ENCODE measurements around the gene LOXL3. TPM values are rescaled to one million over a fixed set of nuclear protein-coding genes. Genes with fewer than 3 reads are reported as not detected.

The LOXL3 gene
- total RNA-seq, 1 donor from 2014 or later: 12.1 TPM

DNA sequence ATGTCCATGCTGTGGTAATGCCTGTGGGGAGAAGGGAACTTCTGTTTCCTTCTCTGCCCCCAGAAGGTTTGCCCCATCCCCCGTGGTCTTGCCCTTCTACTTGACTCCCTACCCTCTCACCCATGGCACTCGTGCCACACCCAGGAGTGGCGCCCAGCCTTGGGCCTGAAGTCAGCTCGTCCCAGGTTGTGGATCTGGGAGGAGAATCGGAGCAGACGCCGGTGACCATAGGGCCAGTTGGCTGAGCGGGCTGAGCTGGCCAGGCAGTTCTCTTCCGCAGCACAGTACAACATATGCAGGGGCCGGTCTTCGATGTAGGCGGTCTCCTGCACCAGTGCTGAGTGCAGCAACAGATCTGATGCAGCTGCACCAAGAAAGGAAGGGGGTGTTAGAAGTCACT lies 19.3 kb downstream of the LOXL3 start:
- Histone ChIP-seq H3K9me3 (no peaks in the 10 kb centered on the region), H3K4me1 (peaks cover 17% of the 10 kb centered on the region), H3K4me3 (no peak overlapping the region), H3K36me3 (peaks cover 24% of the 10 kb centered on the region), H3K27ac (no peak overlapping the region), H3K27me3 (ENCODE audit: low read depth) (no peaks in the 10 kb centered on the region)
- ATAC-seq: no peak
- no peak for DNase-seq
- TF ChIP-seq, protein P1, sequence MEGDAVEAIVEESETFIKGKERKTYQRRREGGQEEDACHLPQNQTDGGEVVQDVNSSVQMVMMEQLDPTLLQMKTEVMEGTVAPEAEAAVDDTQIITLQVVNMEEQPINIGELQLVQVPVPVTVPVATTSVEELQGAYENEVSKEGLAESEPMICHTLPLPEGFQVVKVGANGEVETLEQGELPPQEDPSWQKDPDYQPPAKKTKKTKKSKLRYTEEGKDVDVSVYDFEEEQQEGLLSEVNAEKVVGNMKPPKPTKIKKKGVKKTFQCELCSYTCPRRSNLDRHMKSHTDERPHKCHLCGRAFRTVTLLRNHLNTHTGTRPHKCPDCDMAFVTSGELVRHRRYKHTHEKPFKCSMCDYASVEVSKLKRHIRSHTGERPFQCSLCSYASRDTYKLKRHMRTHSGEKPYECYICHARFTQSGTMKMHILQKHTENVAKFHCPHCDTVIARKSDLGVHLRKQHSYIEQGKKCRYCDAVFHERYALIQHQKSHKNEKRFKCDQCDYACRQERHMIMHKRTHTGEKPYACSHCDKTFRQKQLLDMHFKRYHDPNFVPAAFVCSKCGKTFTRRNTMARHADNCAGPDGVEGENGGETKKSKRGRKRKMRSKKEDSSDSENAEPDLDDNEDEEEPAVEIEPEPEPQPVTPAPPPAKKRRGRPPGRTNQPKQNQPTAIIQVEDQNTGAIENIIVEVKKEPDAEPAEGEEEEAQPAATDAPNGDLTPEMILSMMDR (IDR thresholded peaks at IDR 0.05): no peak
- intact Hi-C loops (cut with DNase I): no loop called here

DNA sequence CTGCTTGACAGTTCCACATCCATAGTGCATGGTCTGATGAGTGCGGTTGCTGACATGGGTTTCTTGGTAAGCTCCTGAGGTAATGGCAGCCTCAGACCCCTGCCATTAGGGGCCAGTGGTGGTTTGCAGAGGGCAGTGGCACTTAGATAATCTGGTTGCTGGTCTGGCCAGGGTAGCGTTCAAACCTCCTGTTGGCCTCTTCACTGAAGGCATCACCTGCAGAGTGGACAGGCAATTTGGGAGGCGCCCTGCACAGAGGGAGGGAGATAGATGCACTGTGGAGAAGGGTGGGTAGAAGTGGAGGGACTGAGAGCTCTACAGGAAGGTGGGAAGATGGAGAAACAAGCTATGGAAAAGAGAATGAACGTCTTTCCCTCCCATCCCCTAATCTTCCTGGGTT lies 20.3 kb downstream of the LOXL3 start:
- H3K27ac ChIP-seq: no peak overlapping the region
- no peak overlapping the region for H3K4me3 ChIP-seq
- peaks cover 23% of the 10 kb centered on the region for H3K4me1 ChIP-seq
- TF ChIP-seq, protein P1 (IDR thresholded peaks at IDR 0.05): no peak
- no peaks in the 10 kb centered on the region for H3K27me3 ChIP-seq (ENCODE audit: low read depth)
- DNase-seq: no peak
- H3K36me3 ChIP-seq: peaks cover 24% of the 10 kb centered on the region
- ATAC-seq: no peak
- no peaks in the 10 kb centered on the region for H3K9me3 ChIP-seq
- intact Hi-C loops (cut with DNase I): no loop called here

DNA sequence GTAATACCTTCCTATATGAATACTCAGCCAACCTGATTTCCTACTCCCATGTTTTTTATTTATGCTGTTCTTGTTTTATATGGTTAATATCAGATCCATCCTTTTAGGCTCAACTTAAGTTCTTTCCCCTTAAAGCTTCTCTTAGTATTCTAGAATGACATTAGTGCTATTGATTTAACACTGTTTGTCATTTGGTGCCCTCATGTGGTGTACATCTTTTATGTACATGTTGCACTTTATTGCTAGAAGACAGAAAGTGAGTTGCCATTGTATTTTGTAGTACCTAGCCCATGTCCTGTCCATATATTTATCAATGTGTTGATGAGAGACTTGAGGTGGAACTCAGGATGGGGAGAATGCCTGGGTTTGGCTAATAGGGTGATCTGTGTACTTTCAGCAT lies 21.5 kb downstream of the LOXL3 start:
- Histone ChIP-seq H3K36me3 (peaks cover 36% of the 10 kb centered on the region), H3K4me1 (peaks cover 28% of the 10 kb centered on the region), H3K4me3 (no peak overlapping the region), H3K27me3 (ENCODE audit: low read depth) (no peaks in the 10 kb centered on the region), H3K9me3 (no peaks in the 10 kb centered on the region), H3K27ac (no peak overlapping the region)
- ATAC-seq: no peak
- intact Hi-C loops (cut with DNase I): no loop called here
- DNase-seq: no peak
- TF ChIP-seq, protein P1 (IDR thresholded peaks at IDR 0.05): no peak

DNA sequence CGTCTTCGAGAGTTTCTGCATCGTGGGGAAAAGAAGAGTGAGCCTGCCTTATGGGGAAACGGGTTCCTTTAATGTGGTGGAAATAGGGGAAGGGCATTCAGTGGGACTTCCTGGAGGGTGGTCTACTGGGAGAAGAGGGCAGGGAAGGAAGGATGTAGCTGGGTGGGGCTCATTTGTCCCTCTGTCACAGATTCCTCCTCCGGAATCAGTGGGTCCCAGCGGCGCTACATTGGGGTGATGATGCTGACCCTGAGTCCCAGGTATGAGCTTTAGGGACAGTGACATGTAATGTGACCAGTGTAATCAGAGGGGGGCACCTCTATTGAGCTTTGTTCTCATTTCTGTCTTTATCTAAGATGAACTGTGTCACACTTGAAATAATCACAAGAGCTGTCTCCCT lies 22.1 kb downstream of the LOXL3 start:
- no peak for ATAC-seq
- no peak overlapping the region for H3K27ac ChIP-seq
- peaks cover 41% of the 10 kb centered on the region for H3K36me3 ChIP-seq
- H3K27me3 ChIP-seq (ENCODE audit: low read depth): no peaks in the 10 kb centered on the region
- no peak for DNase-seq
- H3K4me3 ChIP-seq: no peak overlapping the region
- intact Hi-C loops (cut with DNase I): no loop called here
- no peaks in the 10 kb centered on the region for H3K9me3 ChIP-seq
- H3K4me1 ChIP-seq: peaks cover 28% of the 10 kb centered on the region
- TF ChIP-seq, protein P1 (IDR thresholded peaks at IDR 0.05): no peak

DNA sequence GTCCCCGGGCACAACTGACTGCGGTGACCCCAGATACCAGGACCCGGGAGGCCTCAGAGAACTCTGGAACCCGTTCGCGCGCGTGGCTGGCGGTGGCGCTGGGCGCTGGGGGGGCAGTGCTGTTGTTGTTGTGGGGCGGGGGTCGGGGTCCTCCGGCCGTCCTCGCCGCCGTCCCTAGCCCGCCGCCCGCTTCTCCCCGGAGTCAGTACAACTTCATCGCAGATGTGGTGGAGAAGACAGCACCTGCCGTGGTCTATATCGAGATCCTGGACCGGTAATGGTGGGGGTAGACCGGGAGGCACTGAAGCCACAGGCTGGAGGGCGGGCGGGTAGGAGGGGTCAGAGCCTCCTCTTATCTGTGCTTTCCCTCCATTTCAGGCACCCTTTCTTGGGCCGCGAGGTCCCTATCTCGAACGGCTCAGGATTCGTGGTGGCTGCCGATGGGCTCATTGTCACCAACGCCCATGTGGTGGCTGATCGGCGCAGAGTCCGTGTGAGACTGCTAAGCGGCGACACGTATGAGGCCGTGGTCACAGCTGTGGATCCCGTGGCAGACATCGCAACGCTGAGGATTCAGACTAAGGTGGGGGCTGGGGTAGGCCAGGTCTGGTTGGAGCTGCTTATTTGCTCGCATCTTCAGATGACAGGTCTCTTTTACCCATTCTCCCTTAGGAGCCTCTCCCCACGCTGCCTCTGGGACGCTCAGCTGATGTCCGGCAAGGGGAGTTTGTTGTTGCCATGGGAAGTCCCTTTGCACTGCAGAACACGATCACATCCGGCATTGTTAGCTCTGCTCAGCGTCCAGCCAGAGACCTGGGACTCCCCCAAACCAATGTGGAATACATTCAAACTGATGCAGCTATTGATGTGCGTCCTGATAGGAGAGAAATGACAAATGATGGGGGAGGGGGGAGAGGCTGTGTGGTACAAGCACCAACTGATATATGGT lies 23.2 kb downstream of the LOXL3 start:
- peak overlapping the region; percentile 94 for H3K27ac ChIP-seq
- TF ChIP-seq, protein P1 (IDR thresholded peaks at IDR 0.05): no peak
- intact Hi-C loops (cut with DNase I): no loop called here
- ATAC-seq (peak; percentile 37 to 58), DNase-seq (peak; percentile 68)
- H3K27me3 ChIP-seq (ENCODE audit: low read depth): no peaks in the 10 kb centered on the region
- peaks cover 53% of the 10 kb centered on the region for H3K36me3 ChIP-seq
- H3K9me3 ChIP-seq: no peaks in the 10 kb centered on the region
- peak overlapping the region; percentile 98 for H3K4me3 ChIP-seq
- H3K4me1 ChIP-seq: peaks cover 28% of the 10 kb centered on the region

All from lower lobe of right lung (tissue), 2 donors.